Caki2 (cell line): ENCODE measurements around the gene LDLRAD4. TPM values are rescaled to one million over a fixed set of nuclear protein-coding genes. Genes with fewer than 3 reads are reported as not detected.

Experiments
- DNase-seq: peaks from one replicate; pipeline ENCODE4 v3.0.0-alpha.2; 2015; ENCODE audit warnings: low read depth
- in situ Hi-C: cut with HindIII; loops from 2 replicates; pipeline ENCODE4 v1.10.0; 2016; ENCODE audit warnings: low sequenced_read_pairs, low pct_unique_long_range_greater_than_20kb, mixed read lengths
- total RNA-seq: library from RNA; depleted of rRNA; stranded (reverse); fragments of >200 nt; shearing (Covaris generic); gene quantifications from 2 replicates; pipeline ENCODE4 v1.2.3, GENCODE V29; 2014; ENCODE audit warnings: low replicate concordance

The LDLRAD4 gene
- total RNA-seq, 1 experiment from 2014 or later: 0.44 TPM

- DNase-seq: peak; percentile 8
- in situ Hi-C loops: no loop called here
These were observed 323.3 kb downstream of the LDLRAD4 start for GRCh38 chr18:13541621-13542519.

GRCh38 chr18:13542520-13542847 is 323.9 kb downstream of the LDLRAD4 start:
- DNase-seq: no peak
- in situ Hi-C loops: no loop called here

- DNase-seq: no peak
- in situ Hi-C loops: no loop called here
These were observed 324.6 kb downstream of the LDLRAD4 start for GRCh38 chr18:13543144-13543543.

- in situ Hi-C loops: no loop called here
- no peak for DNase-seq
These were observed 325.5 kb downstream of the LDLRAD4 start for GRCh38 chr18:13543811-13544732.

- in situ Hi-C loops: no loop called here
- DNase-seq: no peak
These were observed 326.4 kb downstream of the LDLRAD4 start for GRCh38 chr18:13544953-13545352.

- in situ Hi-C loops: no loop called here
- no peak for DNase-seq
These were observed 327.0 kb downstream of the LDLRAD4 start for GRCh38 chr18:13545514-13545913.

GRCh38 chr18:13545955-13546354 is 327.4 kb downstream of the LDLRAD4 start:
- DNase-seq: no peak
- in situ Hi-C loops: no loop called here

- DNase-seq: no peak
- in situ Hi-C loops: no loop called here
These were observed 328.1 kb downstream of the LDLRAD4 start for GRCh38 chr18:13546638-13547037.

- in situ Hi-C loops: no loop called here
- DNase-seq: no peak
These were observed 328.8 kb downstream of the LDLRAD4 start for GRCh38 chr18:13547347-13547746.

- no peak for DNase-seq
- in situ Hi-C loops: no loop called here
These were observed 329.7 kb downstream of the LDLRAD4 start for GRCh38 chr18:13548106-13548819.

- no peak for DNase-seq
- in situ Hi-C loops: no loop called here
These were observed 330.7 kb downstream of the LDLRAD4 start for GRCh38 chr18:13548966-13549879.

- in situ Hi-C loops: no loop called here
- DNase-seq: no peak
These were observed 331.3 kb downstream of the LDLRAD4 start for GRCh38 chr18:13549880-13550232.

- in situ Hi-C loops: no loop called here
- DNase-seq: no peak
These were observed 332.1 kb downstream of the LDLRAD4 start for GRCh38 chr18:13550418-13551304.

- DNase-seq: no peak
- in situ Hi-C loops: no loop called here
These were observed 332.7 kb downstream of the LDLRAD4 start for GRCh38 chr18:13551305-13551603.

GRCh38 chr18:13551841-13552733 is 333.5 kb downstream of the LDLRAD4 start:
- in situ Hi-C loops: no loop called here
- no peak for DNase-seq

GRCh38 chr18:13553449-13553848 is 334.9 kb downstream of the LDLRAD4 start:
- in situ Hi-C loops: no loop called here
- DNase-seq: no peak
